HepG2 (cell line): Measurements from ENCODE around the gene TMEM238. TPM values are rescaled to one million over a fixed set of nuclear protein-coding genes. Genes with fewer than 3 reads are reported as not detected.

Experiments
- HNRNPLL ChIP-seq: fragments of 200-400 bp; formaldehyde crosslinking; IDR thresholded peaks from 2 replicates; pipeline ENCODE4 v1.6.1; 2017; ENCODE audit warnings: mild to moderate bottlenecking, low read depth, low read length; ENCODE audit not compliant: poor library complexity, severe bottlenecking
- MEIS1 ChIP-seq: sonication (generic); formaldehyde crosslinking; IDR thresholded peaks from 2 replicates; pipeline ENCODE4 v1.9.0; 2021; ENCODE audit warnings: mild to moderate bottlenecking, missing genetic modification reagents, moderate library complexity, borderline replicate concordance
- MYC ChIP-seq: sonication (generic); formaldehyde crosslinking; IDR thresholded peaks from 2 replicates; pipeline ENCODE4 v1.9.0; 2021; ENCODE audit warnings: missing genetic modification reagents, borderline replicate concordance
- NFATC3 ChIP-seq: sonication (generic); formaldehyde crosslinking; IDR thresholded peaks from 2 replicates; pipeline ENCODE4 v1.5.1; 2020; ENCODE audit warnings: mild to moderate bottlenecking, missing genetic modification reagents
- PATZ1 ChIP-seq: sonication (generic); formaldehyde crosslinking; IDR thresholded peaks from 2 replicates; pipeline ENCODE4 v1.4.0; 2020; ENCODE audit warnings: missing genetic modification reagents
- POGZ ChIP-seq: sonication (generic); formaldehyde crosslinking; IDR thresholded peaks from 2 replicates; pipeline ENCODE4 v1.4.0; 2020; ENCODE audit warnings: mild to moderate bottlenecking, missing genetic modification reagents
- RARA ChIP-seq: IDR thresholded peaks from 2 replicates; pipeline ENCODE4 v1.6.1; 2016; ENCODE audit warnings: missing genetic modification reagents, missing compliant biosample characterization
- SNAI1 ChIP-seq: sonication (generic); formaldehyde crosslinking; IDR thresholded peaks from 2 replicates; pipeline ENCODE4 v1.5.0; 2020; ENCODE audit warnings: mild to moderate bottlenecking, missing genetic modification reagents, borderline replicate concordance
- SP5 ChIP-seq: IDR thresholded peaks from 2 replicates; pipeline ENCODE4 v1.6.1; 2016; ENCODE audit warnings: low read depth, borderline replicate concordance
- TARDBP ChIP-seq: sonication (generic); formaldehyde crosslinking; IDR thresholded peaks from 2 replicates; pipeline ENCODE4 v1.8.0; 2022; ENCODE audit warnings: mild to moderate bottlenecking, missing genetic modification reagents
- TCF12 ChIP-seq, 2 experiments: fragments of 450-650 bp in 1 of 2; sonication (generic) in 1 of 2; formaldehyde crosslinking in 1 of 2; IDR thresholded peaks; 2 replicates each; pipeline versions ENCODE4 v1.6.1 to v1.8.0; 2017 to 2022; ENCODE audit warnings: antibody characterized with exemption in 1 of 2, mild to moderate bottlenecking in 1 of 2, missing genetic modification reagents in 1 of 2, moderate library complexity in 1 of 2
- TEAD3 ChIP-seq: optimal IDR thresholded peaks from 2 replicates; pipeline ENCODE3; 2016; ENCODE audit warnings: borderline replicate concordance
- ZFY ChIP-seq: sonication (generic); formaldehyde crosslinking; IDR thresholded peaks from 2 replicates; pipeline ENCODE4 v1.4.0; 2020; ENCODE audit warnings: missing genetic modification reagents
- ZNF549 ChIP-seq: sonication (generic); formaldehyde crosslinking; IDR thresholded peaks from 2 replicates; pipeline ENCODE4 v1.5.0; 2020; ENCODE audit warnings: missing genetic modification reagents
- ZNF607 ChIP-seq: sonication (generic); formaldehyde crosslinking; IDR thresholded peaks from 2 replicates; pipeline ENCODE4 v1.5.1; 2020; ENCODE audit warnings: missing genetic modification reagents, mild to moderate bottlenecking, borderline replicate concordance
- polyA plus RNA-seq, 8 experiments: library from polyadenylated mRNA; depleted of rRNA in 3 of 8; stranded (reverse) in 7 of 8; unstranded in 1 of 8; fragments of >200 nt; fragmentation: Illumina TruSeq in 4 of 8; extraction: Trizol in 4 of 8; gene quantifications; 2 replicates each; pipeline versions ENCODE4 v1.2.1 to v1.2.3, GENCODE V29; 2011 to 2016; ENCODE audit warnings: low read depth in 4 of 8, missing spikeins in 1 of 8, mixed read lengths in 1 of 8; ENCODE audit not compliant: insufficient read depth in 1 of 8
- total RNA-seq, 5 experiments: library from RNA; depleted of rRNA; stranded (reverse); fragments of >200 nt; fragmentation: Illumina TruSeq; extraction: Trizol; gene quantifications; 2 replicates each; pipeline ENCODE4 v1.2.3, GENCODE V29; 2016; ENCODE audit warnings: low read depth in 1 of 5
- TF ChIP-seq, protein P1 (sequence below): sonication (generic); formaldehyde crosslinking; IDR thresholded peaks from 2 replicates; pipeline ENCODE4 v1.8.0; 2022; ENCODE audit warnings: missing genetic modification reagents, mild to moderate bottlenecking, borderline replicate concordance

Gene TMEM238
- total and polyA plus RNA-seq, 2 of the 13 experiments (the other 11 are each of a cell fraction or from before 2014, with no cell fraction given) = not detected

- no peak for TF ChIP-seq TCF12 (IDR thresholded peaks at IDR 0.05)
- TF ChIP-seq TCF12 (CRISPR knock-in tag; IDR thresholded peaks at IDR 0.05) = no peak
- TF ChIP-seq MYC = peak; percentile 20; the same call in 1 of the 2 replicates
- TF ChIP-seq SP5 (CRISPR knock-in tag) = 0 out of 2 replicates have a peak, but pooled peaks have one; percentile 29
- 0 out of 2 replicates have a peak, but pooled peaks have one; percentile 21 for TF ChIP-seq ZFY (CRISPR knock-in tag)
- peak; percentile 27 for TF ChIP-seq HNRNPLL
- no peak for TF ChIP-seq POGZ (CRISPR knock-in tag)
- no peak for TF ChIP-seq ZNF607 (CRISPR knock-in tag)
- TF ChIP-seq, protein P1, sequence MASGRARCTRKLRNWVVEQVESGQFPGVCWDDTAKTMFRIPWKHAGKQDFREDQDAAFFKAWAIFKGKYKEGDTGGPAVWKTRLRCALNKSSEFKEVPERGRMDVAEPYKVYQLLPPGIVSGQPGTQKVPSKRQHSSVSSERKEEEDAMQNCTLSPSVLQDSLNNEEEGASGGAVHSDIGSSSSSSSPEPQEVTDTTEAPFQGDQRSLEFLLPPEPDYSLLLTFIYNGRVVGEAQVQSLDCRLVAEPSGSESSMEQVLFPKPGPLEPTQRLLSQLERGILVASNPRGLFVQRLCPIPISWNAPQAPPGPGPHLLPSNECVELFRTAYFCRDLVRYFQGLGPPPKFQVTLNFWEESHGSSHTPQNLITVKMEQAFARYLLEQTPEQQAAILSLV (CRISPR knock-in tag) = peak; percentile 37; the same call in 1 of the 2 replicates
- TF ChIP-seq NFATC3 (CRISPR knock-in tag) = no peak
- peak; percentile 93 for TF ChIP-seq PATZ1 (CRISPR knock-in tag)
- no peak for TF ChIP-seq MEIS1
- TF ChIP-seq RARA (CRISPR knock-in tag) = peak; percentile 6; the same call in 1 of the 2 replicates
- peak; percentile 40 for TF ChIP-seq TEAD3 (CRISPR knock-in tag)
- no peak for TF ChIP-seq ZNF549 (CRISPR knock-in tag)
- no peak for TF ChIP-seq SNAI1
- TF ChIP-seq TARDBP (CRISPR knock-in tag) = no peak
Measured at GRCh38 chr19:55373993-55374757, 9.9 kb downstream of the TMEM238 start (continued).
